Urothelium cell line (cell line): ENCODE results near the gene ERMN.
A peak's percentile ranks its signal among the peaks of the same experiment; 100 is the strongest.

Source experiments
- DNase-seq: peaks from one replicate; pipeline ENCODE4 v3.0.0; 2011; ENCODE audit warnings: low spot score, mixed read lengths
- FAIRE-seq: peaks from 2 replicates; lab custom pipeline; 2011; peaks lifted over from hg19 to GRCh38; lab: Jason Lieb, UNC

ERMN gene

GRCh38 chr2:157333304-157334047 is 7.9 kb upstream of the ERMN start:
- FAIRE-seq (no peak), DNase-seq (no peak)

- no peak for DNase-seq
- no peak for FAIRE-seq
These were observed 3.9 kb upstream of the ERMN start for GRCh38 chr2:157329524-157329923.

- FAIRE-seq (no peak), DNase-seq (peak; percentile 77)
These were observed 2.2 kb upstream of the ERMN start for GRCh38 chr2:157327621-157328500.

GRCh38 chr2:157327200-157327599 is 1.6 kb upstream of the ERMN start:
- DNase-seq (no peak), FAIRE-seq (no peak)

- DNase-seq = no peak
- no peak for FAIRE-seq
These were observed 1.1 kb upstream of the ERMN start for GRCh38 chr2:157326698-157327097.

- no peak for DNase-seq
These were observed 1.2 kb downstream of the ERMN start for GRCh38 chr2:157324331-157324843.

GRCh38 chr2:157322432-157322831 is 3.2 kb downstream of the ERMN start:
- no peak for FAIRE-seq
- DNase-seq = no peak

More at GRCh38 chr2:157324331-157324843, 1.2 kb downstream of the ERMN start:
- no peak for FAIRE-seq

- DNase-seq (no peak), FAIRE-seq (no peak)
These were observed 4.2 kb downstream of the ERMN start for GRCh38 chr2:157321466-157321865.

- FAIRE-seq (no peak), DNase-seq (no peak)
These were observed 5.2 kb downstream of the ERMN start for GRCh38 chr2:157320409-157320808.

GRCh38 chr2:157319795-157320194 is 5.8 kb downstream of the ERMN start:
- FAIRE-seq (no peak), DNase-seq (no peak)

GRCh38 chr2:157318884-157319283 is 6.7 kb downstream of the ERMN start:
- FAIRE-seq (no peak), DNase-seq (no peak)

- FAIRE-seq = no peak
- DNase-seq = no peak
These were observed 9.7 kb downstream of the ERMN start for GRCh38 chr2:157315901-157316300.

GRCh38 chr2:157312866-157313486 is 12.6 kb downstream of the ERMN start:
- DNase-seq (no peak), FAIRE-seq (peak; percentile 32)

GRCh38 chr2:157311706-157312105 is 13.9 kb downstream of the ERMN start:
- no peak for DNase-seq
- no peak for FAIRE-seq

- DNase-seq (no peak), FAIRE-seq (no peak)
These were observed 15.7 kb downstream of the ERMN start for GRCh38 chr2:157309878-157310277.

GRCh38 chr2:157307021-157307420 is 18.6 kb downstream of the ERMN start:
- DNase-seq (no peak), FAIRE-seq (no peak)

GRCh38 chr2:157305723-157306110 is 19.9 kb downstream of the ERMN start:
- no peak for FAIRE-seq
- no peak for DNase-seq

- no peak for DNase-seq
- FAIRE-seq = no peak
These were observed 20.6 kb downstream of the ERMN start for GRCh38 chr2:157304811-157305722.

- FAIRE-seq = no peak
- DNase-seq = no peak
These were observed 22.0 kb downstream of the ERMN start for GRCh38 chr2:157303612-157304011.

GRCh38 chr2:157302492-157303099 is 23.0 kb downstream of the ERMN start:
- no peak for FAIRE-seq
- peak; percentile 60 for DNase-seq
